ENCODE data around the gene PIGW. TPM values are rescaled to one million over a fixed set of nuclear protein-coding genes. Genes with fewer than 3 reads are reported as not detected.
"Not testable (repeated sequence)": the region's sequence is repeated elsewhere in the genome, so short reads cannot be mapped to it uniquely, and the experiment has no call there.

Gene PIGW
- total RNA-seq, 1 donor from 2014 or later, result 3.3 TPM

- Histone ChIP-seq H3K4me1 (peaks cover 22% of the 10 kb centered on the region), H3K27ac (replicated peaks) (no peak overlapping the region), H3K27me3 (ENCODE audit: low read depth) (no peaks in the 10 kb centered on the region), H3K9me3 (replicated peaks) (no peaks in the 10 kb centered on the region), H3K36me3 (peaks cover 80% of the 10 kb centered on the region), H3K4me3 (no peak overlapping the region)
- no peak for TF ChIP-seq CTCF (IDR thresholded peaks at IDR 0.05; ENCODE audit: borderline replicate concordance)
- intact Hi-C loops (cut with micrococcal nuclease), result no loop called here
- no peak for DNase-seq
Observed at GRCh38 chr17:36505171-36505570, 29.6 kb upstream of the PIGW start.

DNA sequence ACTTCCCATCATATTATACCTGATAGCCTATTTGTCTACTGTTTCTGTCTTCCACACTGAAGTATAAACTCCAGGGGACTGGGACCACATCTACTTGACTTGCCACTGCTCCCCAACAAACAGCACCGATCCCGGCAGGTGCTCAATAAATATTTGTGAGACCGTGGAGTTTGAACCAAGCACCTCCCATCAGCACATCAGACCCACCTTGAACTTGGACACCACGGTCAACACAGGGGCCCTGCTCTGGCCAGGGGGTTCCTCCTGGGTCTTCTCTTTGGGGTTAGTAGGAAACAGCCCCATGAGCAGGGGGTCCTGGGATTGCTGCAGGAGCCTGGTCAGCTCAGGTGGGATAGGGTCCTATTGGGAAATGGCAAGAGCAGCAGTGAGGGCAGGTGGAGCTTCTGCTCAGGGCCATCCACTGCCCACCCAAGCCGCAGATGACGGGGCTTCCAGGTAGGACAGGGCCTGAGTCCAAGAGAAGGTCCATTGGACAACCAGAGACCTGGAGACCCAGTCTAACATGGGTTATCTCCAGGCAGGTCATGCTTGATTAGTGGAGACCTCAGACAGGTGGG, 28.4 kb upstream of the PIGW start:
- H3K27me3 ChIP-seq (ENCODE audit: low read depth), result no peaks in the 10 kb centered on the region
- no peak overlapping the region for H3K27ac ChIP-seq (replicated peaks)
- H3K9me3 ChIP-seq (replicated peaks), result no peaks in the 10 kb centered on the region
- H3K36me3 ChIP-seq, result peaks cover 79% of the 10 kb centered on the region
- no peak overlapping the region for H3K4me3 ChIP-seq
- DNase-seq, result no peak
- H3K4me1 ChIP-seq, result peaks cover 22% of the 10 kb centered on the region
- no peak for TF ChIP-seq CTCF (IDR thresholded peaks at IDR 0.05; ENCODE audit: borderline replicate concordance)
- intact Hi-C loops (cut with micrococcal nuclease), result no loop called here

GRCh38 chr17:36506831-36507230, 28.0 kb upstream of the PIGW start:
- no peaks in the 10 kb centered on the region for H3K9me3 ChIP-seq (replicated peaks)
- no peak for DNase-seq
- H3K27me3 ChIP-seq (ENCODE audit: low read depth), result no peaks in the 10 kb centered on the region
- H3K4me1 ChIP-seq, result peaks cover 22% of the 10 kb centered on the region
- H3K36me3 ChIP-seq, result peaks cover 79% of the 10 kb centered on the region
- H3K27ac ChIP-seq (replicated peaks), result no peak overlapping the region
- H3K4me3 ChIP-seq, result no peak overlapping the region
- intact Hi-C loops (cut with micrococcal nuclease), result no loop called here
- no peak for TF ChIP-seq CTCF (IDR thresholded peaks at IDR 0.05; ENCODE audit: borderline replicate concordance)

GRCh38 chr17:36507266-36507665, 27.5 kb upstream of the PIGW start:
- no peak overlapping the region for H3K27ac ChIP-seq (replicated peaks)
- no peaks in the 10 kb centered on the region for H3K9me3 ChIP-seq (replicated peaks)
- intact Hi-C loops (cut with micrococcal nuclease), result no loop called here
- no peak overlapping the region for H3K4me3 ChIP-seq
- peaks cover 78% of the 10 kb centered on the region for H3K36me3 ChIP-seq
- no peaks in the 10 kb centered on the region for H3K27me3 ChIP-seq (ENCODE audit: low read depth)
- no peak for TF ChIP-seq CTCF (IDR thresholded peaks at IDR 0.05; ENCODE audit: borderline replicate concordance)
- DNase-seq, result no peak
- peaks cover 22% of the 10 kb centered on the region for H3K4me1 ChIP-seq

DNA sequence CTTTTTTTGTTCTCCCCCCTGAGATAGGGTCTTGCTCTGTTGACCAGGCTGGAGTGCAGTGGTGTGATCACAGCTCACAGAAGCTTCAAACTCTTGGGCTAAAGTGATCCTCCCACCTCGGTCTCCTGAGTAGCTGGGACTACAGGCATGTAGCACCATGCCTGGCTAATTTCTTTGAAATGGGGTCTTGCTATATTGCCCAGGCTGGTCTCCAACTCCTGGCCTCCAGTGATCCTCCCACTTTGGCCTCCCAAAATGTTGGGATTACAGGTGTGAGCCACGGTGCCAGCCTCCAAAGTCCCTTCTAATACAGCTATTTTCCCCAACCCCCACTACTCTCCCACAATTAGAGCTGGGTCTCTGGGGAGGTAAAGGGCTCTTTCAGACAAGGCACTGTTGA, 26.3 kb upstream of the PIGW start:
- Histone ChIP-seq H3K4me1 (peaks cover 16% of the 10 kb centered on the region), H3K36me3 (peaks cover 74% of the 10 kb centered on the region)
- H3K4me3 ChIP-seq; H3K27ac ChIP-seq (replicated peaks); DNase-seq; H3K9me3 ChIP-seq (replicated peaks); intact Hi-C loops (cut with micrococcal nuclease); H3K27me3 ChIP-seq (ENCODE audit: low read depth): not testable (repeated sequence)

- DNase-seq, result no peak
- Histone ChIP-seq H3K36me3 (peaks cover 72% of the 10 kb centered on the region), H3K4me3 (no peak overlapping the region), H3K9me3 (replicated peaks) (no peaks in the 10 kb centered on the region), H3K4me1 (peaks cover 6% of the 10 kb centered on the region), H3K27ac (replicated peaks) (no peak overlapping the region), H3K27me3 (ENCODE audit: low read depth) (no peaks in the 10 kb centered on the region)
- intact Hi-C loops (cut with micrococcal nuclease), result no loop called here
- no peak for TF ChIP-seq CTCF (IDR thresholded peaks at IDR 0.05; ENCODE audit: borderline replicate concordance)
Observed at GRCh38 chr17:36509272-36509985, 25.4 kb upstream of the PIGW start.
